GM21529 (cell line): Measurements from ENCODE around the gene TRPM3.
A peak's percentile ranks its signal among the peaks of the same experiment; 100 is the strongest.

Source experiments
- ATAC-seq: cut with Tn5 transposase; IDR thresholded peaks from one replicate; pipeline ENCODE4 v1.9.1; 2021; ENCODE audit not compliant: unreplicated experiment

TRPM3 gene

GRCh38 chr9:70564468-70565335, 556.7 kb downstream of the TRPM3 start:
- ATAC-seq, result no peak

- ATAC-seq, result peak; percentile 99
These were observed 557.8 kb downstream of the TRPM3 start for GRCh38 chr9:70563431-70564204.

GRCh38 chr9:70563010-70563409, 558.4 kb downstream of the TRPM3 start:
- no peak for ATAC-seq

- ATAC-seq, result no peak
These were observed 559.5 kb downstream of the TRPM3 start for GRCh38 chr9:70561786-70562395.

GRCh38 chr9:70561111-70561510, 560.3 kb downstream of the TRPM3 start:
- ATAC-seq, result no peak

GRCh38 chr9:70559102-70559501, 562.3 kb downstream of the TRPM3 start:
- no peak for ATAC-seq

- peak; percentile 98 for ATAC-seq
These were observed 563.6 kb downstream of the TRPM3 start for GRCh38 chr9:70557661-70558369.

- ATAC-seq, result no peak
These were observed 564.6 kb downstream of the TRPM3 start for GRCh38 chr9:70556771-70557170.

- ATAC-seq, result no peak
These were observed 566.5 kb downstream of the TRPM3 start for GRCh38 chr9:70554881-70555280.

GRCh38 chr9:70553707-70554673, 567.4 kb downstream of the TRPM3 start:
- no peak for ATAC-seq

GRCh38 chr9:70552561-70552960, 568.9 kb downstream of the TRPM3 start:
- no peak for ATAC-seq

- ATAC-seq, result no peak
These were observed 569.6 kb downstream of the TRPM3 start for GRCh38 chr9:70551801-70552200.

- no peak for ATAC-seq
These were observed 570.0 kb downstream of the TRPM3 start for GRCh38 chr9:70551396-70551795.

- ATAC-seq, result no peak
These were observed 571.5 kb downstream of the TRPM3 start for GRCh38 chr9:70549926-70550325.

- no peak for ATAC-seq
These were observed 579.0 kb downstream of the TRPM3 start for GRCh38 chr9:70542311-70542931.

GRCh38 chr9:70540016-70540415, 581.4 kb downstream of the TRPM3 start:
- ATAC-seq, result no peak

GRCh38 chr9:70539526-70539925, 581.9 kb downstream of the TRPM3 start:
- no peak for ATAC-seq

- no peak for ATAC-seq
These were observed 582.4 kb downstream of the TRPM3 start for GRCh38 chr9:70539001-70539400.

GRCh38 chr9:70537084-70537483, 584.3 kb downstream of the TRPM3 start:
- no peak for ATAC-seq
